Subcutaneous adipose tissue (tissue), 4 donors: ENCODE results near the gene TNIK. TPM values are rescaled to one million over a fixed set of nuclear protein-coding genes. Genes with fewer than 3 reads are reported as not detected.

Source experiments
- CTCF ChIP-seq: fragments of 450-650 bp; IDR thresholded peaks from one replicate; pipeline ENCODE4 v1.5.1; 2016; ENCODE audit warnings: low read depth, mild to moderate bottlenecking, control low read depth, antibody characterized with exemption, moderate library complexity
- total RNA-seq, 4 donors: library from RNA; depleted of rRNA; stranded (reverse); fragments of >200 nt; gene quantifications; one replicate each; pipeline ENCODE4 v1.1.0, GENCODE V29; 2016

Gene TNIK
- total RNA-seq, 4 donors from 2014 or later, result 1.5 to 11.7 (median 1.9) TPM

DNA sequence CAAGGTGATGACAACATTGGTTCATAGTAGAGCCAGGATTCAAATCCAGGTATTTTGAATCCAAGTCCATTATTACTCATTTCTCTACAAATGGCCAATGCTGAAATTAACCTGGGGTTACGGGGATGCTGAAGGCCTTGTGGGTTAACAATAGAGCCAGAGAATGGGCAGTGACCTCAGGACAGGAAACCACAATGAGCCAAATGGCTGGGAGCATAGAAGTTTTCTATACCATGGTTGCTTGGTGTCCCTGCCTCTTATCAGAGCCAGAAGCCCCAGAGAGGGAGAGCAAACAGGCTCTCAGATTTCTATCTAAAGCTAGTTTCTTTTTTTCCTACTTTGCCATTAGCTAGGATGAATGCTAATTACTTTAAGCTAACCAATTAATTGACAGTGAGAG, 82.3 kb downstream of the TNIK start:
- no peak for TF ChIP-seq CTCF

DNA sequence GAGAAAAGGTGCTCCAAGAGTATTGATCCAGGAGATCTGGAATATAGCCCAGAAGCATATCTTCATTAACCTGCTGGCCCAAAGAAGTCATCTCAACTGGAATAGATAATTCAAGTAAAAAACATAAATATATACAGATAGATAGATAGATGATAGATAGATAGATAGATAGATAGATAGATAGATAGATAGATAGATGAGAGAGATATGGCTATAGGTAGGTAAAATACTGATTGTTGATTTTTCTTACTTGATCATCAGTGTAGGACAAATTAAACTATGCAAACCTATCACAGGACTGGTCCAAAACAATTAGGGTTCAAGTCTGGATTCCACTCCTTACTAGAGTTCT, 83.6 kb downstream of the TNIK start:
- no peak for TF ChIP-seq CTCF

- TF ChIP-seq CTCF, result no peak
These were observed 84.3 kb downstream of the TNIK start for GRCh38 chr3:171375666-171376595.

DNA sequence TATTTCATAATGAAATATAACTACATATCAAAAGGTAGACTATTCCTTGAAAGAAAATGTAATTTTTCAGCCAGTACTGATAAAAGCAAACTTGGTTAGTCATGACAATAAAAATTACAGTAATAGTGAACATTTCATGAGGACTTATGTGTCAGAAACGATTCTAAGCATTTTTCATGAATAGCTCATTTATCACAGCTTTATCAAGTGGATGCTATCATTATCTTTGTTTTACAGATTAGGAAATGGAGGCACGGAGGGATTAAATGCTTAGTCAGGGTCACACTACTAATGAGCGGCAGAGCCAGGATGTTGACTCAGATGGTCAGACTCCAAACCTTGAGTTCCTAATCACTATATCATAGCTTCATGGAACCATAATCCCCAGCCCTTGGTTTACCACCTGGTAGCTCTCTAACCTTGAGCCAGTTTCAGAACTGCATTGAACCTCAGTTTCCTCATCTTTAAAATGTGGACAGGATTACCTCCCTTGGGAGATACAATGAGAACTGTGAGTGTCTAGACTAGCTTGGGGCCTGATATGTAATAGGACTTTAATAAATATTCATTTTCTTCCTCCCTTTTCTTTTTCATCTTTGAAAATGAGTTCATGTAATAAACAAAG, 85.4 kb downstream of the TNIK start:
- no peak for TF ChIP-seq CTCF

- TF ChIP-seq CTCF, result no peak
These were observed 85.9 kb downstream of the TNIK start for GRCh38 chr3:171374260-171374659.

DNA sequence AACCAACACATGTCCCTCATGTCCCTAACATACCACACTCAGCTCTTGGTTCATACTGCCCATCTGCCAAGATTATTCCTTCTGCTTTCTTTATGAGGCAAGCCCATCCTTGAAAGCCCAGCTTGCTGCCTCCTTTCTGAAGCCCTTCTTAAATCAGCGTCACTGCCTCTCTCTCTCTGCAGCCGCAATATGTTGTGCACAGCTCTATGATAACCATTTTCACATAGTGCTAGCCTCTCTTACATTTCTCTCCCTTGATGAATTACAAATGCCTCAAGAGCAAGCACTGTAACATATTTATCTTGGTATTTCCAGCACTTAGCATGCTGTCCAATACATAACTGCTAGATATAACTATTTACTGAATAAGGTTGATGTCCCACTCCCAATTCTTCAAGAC, 86.5 kb downstream of the TNIK start:
- TF ChIP-seq CTCF, result no peak

DNA sequence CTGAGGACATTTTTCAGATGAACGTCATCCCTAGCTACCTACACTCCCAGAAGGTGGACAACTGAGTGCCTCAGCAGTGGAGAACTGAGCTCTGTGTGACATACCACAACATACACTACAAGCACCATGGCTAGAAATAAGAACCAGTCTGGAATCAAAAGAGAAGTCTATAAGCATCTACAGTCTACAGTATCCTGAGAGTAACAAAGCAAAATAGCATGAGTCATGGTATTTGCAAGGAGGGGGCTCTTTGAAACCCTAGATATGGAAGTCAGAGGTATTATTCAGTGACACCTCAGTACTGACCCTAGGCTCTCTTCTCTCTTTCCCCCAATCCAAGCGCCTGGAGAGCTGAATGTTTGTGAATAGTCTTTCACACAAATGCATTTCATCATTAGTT, 87.5 kb downstream of the TNIK start:
- no peak for TF ChIP-seq CTCF
